Fibroblast of lung (primary cell): Measurements from ENCODE around the gene TIMP2.

Experiments used
- EZH2 ChIP-seq: IDR thresholded peaks from 2 replicates; pipeline ENCODE4 v1.5.1; 2012; ENCODE audit warnings: low read length, control low read depth, mild to moderate bottlenecking; ENCODE audit errors: missing control alignments
- TF ChIP-seq, protein P1 (sequence below), 2 donors: IDR thresholded peaks in 1 of 2; conservative IDR thresholded peaks in 1 of 2; 1 replicate in 1 of 2; 2 replicates in 1 of 2; pipeline ENCODE4 v1.5.1; 2011 to 2012; ENCODE audit warnings: low read length in 2 of 2, control low read depth in 1 of 2, inconsistent platforms in 1 of 2, low read depth in 1 of 2, mild to moderate bottlenecking in 1 of 2

DNA sequence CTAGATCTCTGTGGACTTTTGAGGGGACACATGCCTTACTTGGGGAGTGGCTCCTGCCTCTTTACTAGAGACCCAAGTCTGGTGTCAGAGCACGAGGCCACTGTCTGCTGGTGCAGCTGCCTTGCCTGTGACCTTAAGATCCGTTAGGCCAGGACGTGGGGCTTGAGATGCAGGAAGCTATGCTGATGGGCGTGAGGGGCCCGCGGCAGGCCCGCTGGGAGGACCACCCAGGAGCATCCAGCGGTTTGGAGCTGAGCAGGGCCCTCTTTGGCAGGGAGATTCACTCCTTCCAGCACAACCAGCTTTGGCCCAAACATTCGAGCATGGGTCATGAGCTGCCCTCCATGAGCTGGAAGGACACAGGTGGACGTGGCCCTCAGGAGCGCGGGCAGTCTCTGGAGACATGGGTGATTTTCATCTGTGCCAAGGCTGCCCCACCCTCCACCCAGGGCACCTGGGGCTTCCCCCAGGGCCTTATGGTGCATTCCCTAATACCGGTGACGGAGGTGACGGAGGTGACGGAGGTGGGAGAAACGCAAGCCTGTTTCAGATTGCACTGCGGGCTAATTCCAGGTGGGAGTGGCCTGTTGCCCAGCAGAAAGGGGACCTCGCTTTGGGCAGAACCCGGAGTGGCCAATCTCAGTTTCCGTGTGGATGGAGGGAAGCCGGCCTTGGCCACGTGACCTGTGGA lies 41.9 kb upstream of the TIMP2 start:
- TF ChIP-seq, protein P1, sequence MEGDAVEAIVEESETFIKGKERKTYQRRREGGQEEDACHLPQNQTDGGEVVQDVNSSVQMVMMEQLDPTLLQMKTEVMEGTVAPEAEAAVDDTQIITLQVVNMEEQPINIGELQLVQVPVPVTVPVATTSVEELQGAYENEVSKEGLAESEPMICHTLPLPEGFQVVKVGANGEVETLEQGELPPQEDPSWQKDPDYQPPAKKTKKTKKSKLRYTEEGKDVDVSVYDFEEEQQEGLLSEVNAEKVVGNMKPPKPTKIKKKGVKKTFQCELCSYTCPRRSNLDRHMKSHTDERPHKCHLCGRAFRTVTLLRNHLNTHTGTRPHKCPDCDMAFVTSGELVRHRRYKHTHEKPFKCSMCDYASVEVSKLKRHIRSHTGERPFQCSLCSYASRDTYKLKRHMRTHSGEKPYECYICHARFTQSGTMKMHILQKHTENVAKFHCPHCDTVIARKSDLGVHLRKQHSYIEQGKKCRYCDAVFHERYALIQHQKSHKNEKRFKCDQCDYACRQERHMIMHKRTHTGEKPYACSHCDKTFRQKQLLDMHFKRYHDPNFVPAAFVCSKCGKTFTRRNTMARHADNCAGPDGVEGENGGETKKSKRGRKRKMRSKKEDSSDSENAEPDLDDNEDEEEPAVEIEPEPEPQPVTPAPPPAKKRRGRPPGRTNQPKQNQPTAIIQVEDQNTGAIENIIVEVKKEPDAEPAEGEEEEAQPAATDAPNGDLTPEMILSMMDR (conservative IDR thresholded peaks at IDR 0.05 in 1 of 2, IDR thresholded peaks at IDR 0.05 in 1 of 2; ENCODE audit: low read depth in 1 of 2, low read length in 2 of 2), result no peak
- TF ChIP-seq EZH2, result no peak
